Measurements from ENCODE around the gene CHID1.

CHID1 gene

DNA sequence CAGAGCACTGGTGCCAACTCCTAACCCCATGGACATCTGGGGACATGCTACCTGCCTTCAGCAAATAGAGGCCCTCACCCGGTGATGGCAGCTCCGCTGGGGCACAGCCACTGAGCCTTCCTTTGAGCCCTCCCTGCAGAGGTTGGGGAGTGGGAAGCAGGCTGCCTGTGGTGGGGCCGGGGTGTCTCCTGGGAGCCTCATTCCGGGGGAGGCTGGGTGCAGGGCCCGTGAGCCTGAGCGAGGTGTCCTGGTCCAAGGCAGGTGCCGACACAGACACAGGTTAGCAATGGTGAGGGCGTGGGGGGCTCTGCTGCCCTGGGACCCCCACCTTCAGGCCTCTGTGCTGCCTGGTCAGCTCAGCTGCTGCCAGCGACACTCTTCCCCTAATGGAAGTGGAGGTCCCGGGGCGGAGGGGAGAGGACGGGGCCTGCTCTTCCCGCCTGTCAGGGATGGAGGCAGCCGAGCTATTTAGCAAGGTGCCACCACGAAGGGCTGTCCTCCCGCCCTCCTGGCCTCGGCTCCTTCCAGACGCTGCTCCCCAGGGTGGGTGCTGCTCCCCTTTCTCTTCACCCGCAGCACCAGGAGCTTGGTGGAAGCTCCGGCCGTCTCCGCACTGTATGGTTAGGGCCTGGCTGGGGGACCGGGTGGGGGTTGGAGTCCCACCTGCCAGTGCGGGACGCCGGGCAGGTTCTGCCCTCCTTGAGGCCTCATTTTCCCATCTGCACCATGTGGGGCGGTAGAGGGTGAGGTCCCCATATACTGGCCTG lies 56.7 kb downstream of the CHID1 start:
- Histone ChIP-seq H3K4me1 (ENCODE audit: control insufficient read depth in 1 of 2, insufficient read depth in 1 of 2, low read depth in 1 of 2, low read length in 1 of 2) (peaks cover 5 to 6% of the 10 kb centered on the region in 2 experiments), H3K9me3 (no peaks in the 10 kb centered on the region), H3K27me3 (peaks cover 31% of the 10 kb centered on the region), H3K27ac (no peak overlapping the region), H3K4me3 (ENCODE audit: low read depth in 1 of 2, low read length in 1 of 2) (no peak overlapping the region), H3K36me3 (no peaks in the 10 kb centered on the region)
- TF ChIP-seq, protein P1, sequence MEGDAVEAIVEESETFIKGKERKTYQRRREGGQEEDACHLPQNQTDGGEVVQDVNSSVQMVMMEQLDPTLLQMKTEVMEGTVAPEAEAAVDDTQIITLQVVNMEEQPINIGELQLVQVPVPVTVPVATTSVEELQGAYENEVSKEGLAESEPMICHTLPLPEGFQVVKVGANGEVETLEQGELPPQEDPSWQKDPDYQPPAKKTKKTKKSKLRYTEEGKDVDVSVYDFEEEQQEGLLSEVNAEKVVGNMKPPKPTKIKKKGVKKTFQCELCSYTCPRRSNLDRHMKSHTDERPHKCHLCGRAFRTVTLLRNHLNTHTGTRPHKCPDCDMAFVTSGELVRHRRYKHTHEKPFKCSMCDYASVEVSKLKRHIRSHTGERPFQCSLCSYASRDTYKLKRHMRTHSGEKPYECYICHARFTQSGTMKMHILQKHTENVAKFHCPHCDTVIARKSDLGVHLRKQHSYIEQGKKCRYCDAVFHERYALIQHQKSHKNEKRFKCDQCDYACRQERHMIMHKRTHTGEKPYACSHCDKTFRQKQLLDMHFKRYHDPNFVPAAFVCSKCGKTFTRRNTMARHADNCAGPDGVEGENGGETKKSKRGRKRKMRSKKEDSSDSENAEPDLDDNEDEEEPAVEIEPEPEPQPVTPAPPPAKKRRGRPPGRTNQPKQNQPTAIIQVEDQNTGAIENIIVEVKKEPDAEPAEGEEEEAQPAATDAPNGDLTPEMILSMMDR (IDR thresholded peaks at IDR 0.05) = no peak

DNA sequence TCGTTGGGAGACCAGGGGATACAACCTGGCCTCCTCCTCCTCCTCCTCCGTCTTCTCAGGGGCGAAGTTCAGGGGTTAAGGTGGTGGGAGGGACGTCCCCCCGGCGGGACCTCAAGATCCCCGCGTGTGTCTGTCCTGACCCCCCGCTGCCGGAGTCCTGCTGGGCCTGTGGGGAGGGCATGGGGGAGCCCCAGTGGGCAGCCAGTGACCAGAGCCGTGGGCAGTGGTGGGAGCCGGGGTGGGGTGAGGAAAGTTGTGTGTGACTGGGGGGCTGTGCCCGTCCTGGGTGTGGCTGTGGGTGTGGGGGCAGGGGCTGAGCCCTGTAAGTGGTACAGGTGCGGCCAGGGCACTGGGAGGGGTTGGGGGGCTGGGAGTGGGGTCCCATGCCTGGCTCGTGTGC lies 57.8 kb downstream of the CHID1 start:
- no peak overlapping the region for H3K4me3 ChIP-seq (ENCODE audit: low read depth in 1 of 2, low read length in 1 of 2)
- TF ChIP-seq, protein P1 (IDR thresholded peaks at IDR 0.05) = no peak
- no peak overlapping the region for H3K27ac ChIP-seq
- no peaks in the 10 kb centered on the region for H3K9me3 ChIP-seq
- no peaks in the 10 kb centered on the region for H3K36me3 ChIP-seq
- peaks cover 42% of the 10 kb centered on the region for H3K27me3 ChIP-seq
- H3K4me1 ChIP-seq (ENCODE audit: control insufficient read depth in 1 of 2, insufficient read depth in 1 of 2, low read depth in 1 of 2, low read length in 1 of 2) = peaks cover 13 to 15% of the 10 kb centered on the region in 2 experiments

DNA sequence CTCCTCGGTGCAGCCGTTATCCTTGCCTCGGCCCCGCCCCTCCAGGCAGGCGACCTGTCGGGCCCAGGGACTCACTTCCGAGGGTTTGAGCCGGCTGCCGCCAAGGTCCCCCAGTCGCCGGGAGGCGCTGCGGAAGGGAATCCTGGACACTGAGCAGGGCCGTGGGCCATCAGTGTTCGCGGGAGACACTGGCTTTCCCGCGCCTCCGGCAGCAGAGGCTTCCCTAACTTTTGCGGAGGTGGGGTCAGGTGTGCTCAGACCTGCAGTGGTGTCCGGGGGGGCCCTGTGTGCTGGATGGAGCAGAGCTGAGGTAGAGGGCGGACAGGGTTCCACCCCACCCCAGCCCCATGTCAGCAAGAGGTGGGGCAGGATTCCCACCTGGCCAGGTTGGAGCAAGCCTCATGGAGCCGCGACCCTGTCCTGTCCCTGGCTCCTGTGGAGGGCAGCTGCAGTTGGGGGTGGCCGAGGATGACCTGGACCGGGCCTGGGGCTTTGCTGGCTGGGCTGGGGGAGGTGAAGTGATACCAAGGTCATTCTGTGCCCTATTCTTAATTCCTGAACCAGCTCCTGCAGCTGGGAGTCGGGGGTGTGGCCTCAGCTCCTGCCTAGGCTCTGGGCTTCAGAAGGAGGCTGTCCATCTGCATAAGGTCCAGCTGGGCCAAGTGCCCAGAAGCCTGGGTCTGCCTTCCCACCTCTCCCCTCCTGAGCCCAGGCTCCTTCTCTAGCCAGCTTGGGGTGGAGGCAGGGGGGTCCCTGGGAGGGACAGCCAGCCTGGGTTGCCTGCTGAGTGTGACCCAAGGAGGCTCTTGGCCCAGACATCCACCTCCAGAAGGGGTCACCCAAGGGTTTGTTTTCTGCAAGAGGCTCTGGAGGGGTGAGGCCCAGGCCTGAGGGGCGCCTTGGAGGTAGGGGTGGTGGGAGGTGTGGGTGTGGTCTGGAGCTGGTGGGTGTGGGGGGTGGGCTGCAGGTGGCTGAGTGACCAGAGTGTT lies 59.5 kb downstream of the CHID1 start:
- Histone ChIP-seq H3K36me3 (no peaks in the 10 kb centered on the region), H3K9me3 (no peaks in the 10 kb centered on the region), H3K27ac (no peak overlapping the region), H3K27me3 (peaks cover 59% of the 10 kb centered on the region), H3K4me3 (ENCODE audit: low read depth in 1 of 2, low read length in 1 of 2) (no peak overlapping the region), H3K4me1 (ENCODE audit: control insufficient read depth in 1 of 2, insufficient read depth in 1 of 2, low read depth in 1 of 2, low read length in 1 of 2) (peaks cover 13 to 15% of the 10 kb centered on the region in 2 experiments)
- TF ChIP-seq, protein P1 (IDR thresholded peaks at IDR 0.05) = no peak

DNA sequence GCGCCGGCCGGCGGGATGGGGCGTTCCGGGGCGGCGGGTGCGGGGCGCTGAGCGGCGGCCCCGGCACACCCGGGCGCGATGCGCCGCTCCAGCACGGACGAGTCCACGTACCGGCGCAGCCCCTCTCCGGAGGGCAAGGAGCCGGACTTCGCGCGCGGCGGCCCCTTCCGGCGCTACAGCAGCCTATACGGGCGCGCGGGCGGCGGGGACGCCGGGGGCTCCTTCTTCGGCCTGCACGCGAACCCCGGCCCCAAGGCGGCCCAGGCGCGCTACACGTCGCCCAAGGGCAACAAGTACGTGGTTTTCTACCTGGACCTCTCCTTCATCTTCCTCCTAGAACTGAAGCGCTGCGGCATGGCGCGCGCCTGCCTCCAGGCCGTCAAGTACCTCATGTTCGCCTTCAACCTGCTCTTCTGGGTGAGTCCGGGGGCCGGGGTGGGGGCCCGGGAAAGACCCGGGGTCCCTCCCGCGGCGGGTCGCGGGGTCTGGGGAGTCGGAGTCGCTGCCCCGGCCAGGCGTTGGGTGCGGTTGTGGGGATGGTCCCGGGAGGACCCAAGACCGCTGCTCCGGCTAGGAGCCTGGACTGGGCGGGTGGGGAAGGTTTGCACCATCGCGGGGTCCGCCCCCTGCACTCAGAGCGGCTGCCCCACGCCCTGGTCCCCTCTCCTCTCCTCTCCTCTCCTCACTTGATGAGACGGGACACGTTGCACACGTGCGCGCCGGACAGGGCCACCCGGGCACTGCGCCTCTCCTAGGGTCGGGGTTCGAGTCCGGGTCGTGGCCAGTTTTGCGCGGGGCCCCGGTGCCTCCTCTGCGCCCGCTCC lies 60.4 kb downstream of the CHID1 start:
- Histone ChIP-seq H3K4me3 (ENCODE audit: low read depth in 1 of 2, low read length in 1 of 2) (peak overlapping the region; percentile 41 to 59), H3K27me3 (peaks cover 68% of the 10 kb centered on the region), H3K9me3 (no peaks in the 10 kb centered on the region), H3K4me1 (ENCODE audit: control insufficient read depth in 1 of 2, insufficient read depth in 1 of 2, low read depth in 1 of 2, low read length in 1 of 2) (peaks cover 13 to 15% of the 10 kb centered on the region in 2 experiments), H3K27ac (no peak overlapping the region), H3K36me3 (no peaks in the 10 kb centered on the region)
- TF ChIP-seq, protein P1 (IDR thresholded peaks at IDR 0.05) = no peak
